ENCODE results near the gene TADA2A.
"Not testable (repeated sequence)": the region's sequence is repeated elsewhere in the genome, so short reads cannot be mapped to it uniquely, and the experiment has no call there.

Gene TADA2A

GRCh38 chr17:37400505-37400904 lies 6.2 kb upstream of the TADA2A start:
- no peak for DNase-seq (ENCODE audit: low read depth)

DNA sequence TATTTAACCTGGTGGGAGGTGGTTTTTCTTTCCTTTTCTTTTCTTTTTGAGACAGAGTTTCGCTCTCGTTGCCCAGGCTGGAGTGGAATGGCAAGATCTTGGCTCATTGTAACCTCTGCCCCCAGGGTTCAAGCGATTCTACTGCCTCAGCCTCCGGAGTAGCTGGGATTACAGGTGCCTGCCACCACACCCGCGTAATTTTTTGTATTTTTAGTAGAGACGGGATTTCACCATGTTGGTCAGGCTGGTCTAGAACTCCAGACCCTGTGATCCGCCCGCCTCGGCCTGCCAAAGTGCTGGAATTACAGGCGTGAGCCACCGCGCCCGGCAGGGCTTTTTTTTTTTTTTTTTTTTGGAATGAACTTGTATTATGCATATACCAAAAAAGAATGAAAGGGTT lies 1.2 kb upstream of the TADA2A start:
- DNase-seq (ENCODE audit: low read depth) = not testable (repeated sequence)

DNA sequence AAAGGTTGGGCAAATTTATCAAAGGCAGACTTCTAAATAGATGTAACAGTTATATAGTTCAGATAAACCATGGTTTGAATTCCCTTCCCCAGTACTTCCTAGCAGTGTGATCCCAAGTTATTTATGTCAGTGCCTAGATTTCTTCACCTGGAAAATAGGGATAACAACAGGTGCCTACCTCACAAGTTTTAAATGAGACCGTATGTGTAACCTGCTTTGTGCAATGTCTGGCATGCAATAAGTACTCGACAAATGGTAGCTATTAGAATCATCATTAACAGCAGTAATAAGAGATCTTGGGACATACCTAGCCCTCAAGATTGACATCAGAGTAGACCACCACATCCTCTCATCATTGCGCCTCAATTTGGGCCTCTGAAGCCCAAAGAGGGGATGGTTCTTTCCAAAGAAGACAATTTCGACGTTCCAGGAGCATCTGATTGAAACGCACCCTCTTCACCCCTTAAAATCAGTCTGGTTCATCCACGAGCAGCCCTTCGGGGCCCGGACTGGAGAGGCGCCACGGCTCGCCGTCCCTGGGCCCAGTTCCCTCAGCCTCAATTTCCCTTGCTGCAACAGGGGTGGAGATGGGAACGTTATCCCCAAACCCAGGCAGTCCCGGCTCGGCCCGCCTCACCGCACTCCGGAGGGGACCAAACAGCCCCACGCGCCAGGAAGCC lies 591 bp upstream of the TADA2A start:
- no peak for DNase-seq (ENCODE audit: low read depth)

DNA sequence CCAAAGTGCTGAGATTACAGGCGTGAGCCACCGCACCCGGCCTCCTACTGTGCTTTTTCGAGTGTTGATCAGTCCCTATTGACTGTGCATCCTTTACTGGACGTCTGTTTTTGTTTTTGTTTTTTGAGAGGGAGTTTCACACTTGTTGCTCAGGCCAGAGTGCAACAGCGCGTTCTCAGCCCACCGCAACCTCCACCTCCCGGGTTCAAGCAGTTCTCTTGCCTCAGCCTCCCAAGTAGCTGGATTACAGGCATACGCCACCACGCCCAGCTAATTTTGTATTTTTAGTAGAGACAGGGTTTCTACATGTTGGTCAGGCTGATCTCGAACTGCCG lies 1.4 kb downstream of the TADA2A start:
- DNase-seq (ENCODE audit: low read depth) = not testable (repeated sequence)

- DNase-seq (ENCODE audit: low read depth) = no peak
Measured at GRCh38 chr17:37410357-37410756, 3.7 kb downstream of the TADA2A start.

- no peak for DNase-seq (ENCODE audit: low read depth)
Measured at GRCh38 chr17:37413875-37414519, 7.3 kb downstream of the TADA2A start.

GRCh38 chr17:37417852-37418251 lies 11.2 kb downstream of the TADA2A start:
- DNase-seq (ENCODE audit: low read depth) = peak; percentile 14

DNA sequence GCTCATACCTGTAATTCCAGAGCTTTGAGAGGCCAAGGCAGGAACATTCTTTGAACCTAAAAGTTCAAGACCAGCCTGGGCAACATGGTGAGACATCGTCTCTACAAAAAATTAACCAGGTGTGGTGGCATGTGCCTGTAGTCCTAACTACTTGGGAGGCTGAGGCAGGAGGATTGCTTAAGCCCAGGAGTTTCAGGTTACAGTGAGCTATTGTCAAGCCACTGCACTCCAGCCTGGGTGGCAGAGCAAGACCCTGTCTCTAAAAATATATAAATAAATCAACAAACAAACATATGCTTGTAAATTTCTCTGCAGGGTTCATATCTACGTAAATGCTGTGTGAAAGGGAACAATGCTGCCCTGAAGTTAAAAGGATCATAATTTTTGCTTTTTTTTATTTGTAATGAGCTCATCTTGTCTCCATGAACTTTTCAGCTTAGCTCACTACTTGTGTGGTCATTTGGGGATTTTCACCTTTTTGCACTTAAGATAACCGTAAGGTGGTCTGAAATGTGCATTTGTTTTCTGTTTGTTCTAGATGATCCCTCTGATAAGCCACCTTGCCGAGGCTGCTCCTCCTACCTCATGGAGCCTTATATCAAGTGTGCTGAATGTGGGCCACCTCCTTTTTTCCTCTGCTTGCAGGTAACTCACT lies 16.4 kb downstream of the TADA2A start:
- no peak for DNase-seq (ENCODE audit: low read depth)

DNA sequence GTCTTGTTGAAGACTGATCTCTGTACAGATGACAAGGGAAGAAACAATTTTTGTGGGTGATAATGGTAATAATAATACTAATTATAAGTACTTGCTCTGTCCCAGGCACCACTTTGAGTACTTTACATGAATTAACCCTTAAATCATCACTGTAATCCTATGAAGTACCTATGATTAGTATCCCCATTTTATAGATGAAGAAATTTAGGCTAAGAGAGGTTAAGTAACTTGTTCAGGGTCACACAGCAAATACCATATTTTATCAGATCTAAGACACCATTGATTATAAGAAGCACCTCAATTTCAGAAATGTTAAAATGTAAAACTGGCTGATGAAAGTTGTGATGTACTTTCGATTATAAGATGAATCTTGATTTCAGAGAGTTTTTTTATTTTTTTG lies 18.6 kb downstream of the TADA2A start:
- DNase-seq (ENCODE audit: low read depth) = no peak

DNA sequence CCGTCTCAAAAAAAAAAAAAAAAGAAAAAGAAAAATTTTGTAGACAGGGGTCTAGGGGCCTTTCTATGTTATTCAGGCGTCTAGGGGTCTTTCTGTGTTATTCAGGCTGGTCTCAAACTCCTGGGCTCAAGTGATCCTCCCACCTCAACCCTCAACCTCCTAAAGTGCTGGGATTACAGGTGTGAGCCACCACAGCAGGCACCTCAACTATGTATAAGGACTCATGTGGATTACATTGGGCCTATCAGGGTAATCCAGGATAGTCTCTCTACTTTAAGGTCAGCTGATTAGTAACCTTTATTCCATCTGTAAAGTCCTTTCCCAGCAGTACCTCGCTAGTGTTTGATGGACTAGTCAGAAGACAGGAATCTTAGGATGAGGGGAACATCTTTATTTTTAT lies 22.4 kb downstream of the TADA2A start:
- no peak for DNase-seq (ENCODE audit: low read depth)

DNA sequence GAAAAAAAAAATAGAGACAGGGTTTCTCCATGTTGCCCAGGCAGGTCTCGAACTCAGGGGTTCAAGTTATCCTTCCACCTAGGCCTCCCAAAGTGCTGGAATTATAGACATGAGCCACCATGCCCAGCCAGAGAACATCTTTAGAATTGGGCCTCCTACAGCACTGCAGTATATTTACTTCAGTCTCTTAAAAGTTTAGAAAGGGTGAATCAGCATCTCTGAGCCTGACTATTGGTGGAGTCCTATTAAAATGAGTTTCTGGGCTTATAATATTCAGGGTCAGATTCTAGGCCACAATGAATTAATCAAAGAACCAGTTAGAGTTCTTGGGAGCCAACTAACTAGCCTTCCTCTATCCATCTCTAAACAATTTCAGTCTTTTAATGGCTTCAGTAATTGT lies 22.8 kb downstream of the TADA2A start:
- peak; percentile 19 for DNase-seq (ENCODE audit: low read depth)

DNA sequence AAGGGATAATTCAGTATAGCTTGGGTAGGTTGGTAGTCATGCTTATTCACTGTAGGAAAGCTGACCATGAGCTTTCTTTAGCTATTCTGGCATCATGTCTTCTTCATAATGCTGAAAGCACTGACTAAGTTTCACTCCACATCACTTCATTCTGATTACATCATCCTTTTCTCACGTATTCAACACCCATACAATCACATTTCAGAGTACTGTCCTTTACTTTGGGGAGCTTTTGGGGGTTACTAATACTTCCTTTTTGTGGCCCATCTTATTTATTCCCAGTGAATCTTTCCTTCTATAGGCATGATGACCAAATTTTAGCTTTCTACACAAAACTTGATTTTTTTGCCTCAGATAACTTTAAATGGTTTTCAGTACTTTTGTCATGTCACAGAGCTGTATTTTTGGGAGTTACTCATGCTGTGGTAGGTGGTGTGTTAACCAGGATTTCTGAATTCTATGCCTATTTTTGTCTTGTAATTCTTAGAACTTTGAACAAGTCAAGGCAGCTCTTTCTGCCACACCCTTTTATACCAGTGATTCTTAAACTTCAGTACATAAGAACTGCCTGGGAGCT lies 23.5 kb downstream of the TADA2A start:
- DNase-seq (ENCODE audit: low read depth) = peak; percentile 61

DNA sequence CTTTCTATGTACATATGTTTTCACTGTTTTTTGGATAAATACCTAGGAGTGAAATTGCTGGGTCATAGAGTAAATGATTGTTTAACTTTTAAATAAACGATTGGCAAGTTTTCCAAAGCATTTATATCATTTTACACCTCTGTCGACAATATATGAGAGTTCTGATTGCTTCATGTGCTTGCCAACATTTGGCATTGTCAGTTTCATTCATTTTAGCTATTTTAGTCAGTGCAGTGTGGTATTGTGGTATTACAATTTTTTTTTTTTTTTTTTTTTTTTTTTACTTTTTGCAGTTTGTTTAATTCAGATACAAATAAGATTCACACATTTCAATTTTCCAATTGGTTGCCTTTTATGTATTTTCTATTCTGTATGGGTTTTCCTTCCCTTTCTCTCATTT lies 26.0 kb downstream of the TADA2A start:
- no peak for DNase-seq (ENCODE audit: low read depth)

- DNase-seq (ENCODE audit: low read depth) = no peak
Measured at GRCh38 chr17:37438141-37438540, 31.5 kb downstream of the TADA2A start.

GRCh38 chr17:37440424-37440823 lies 33.7 kb downstream of the TADA2A start:
- no peak for DNase-seq (ENCODE audit: low read depth)

GRCh38 chr17:37441369-37442014 lies 34.8 kb downstream of the TADA2A start:
- DNase-seq (ENCODE audit: low read depth) = peak; percentile 31

GRCh38 chr17:37446027-37446426 lies 39.3 kb downstream of the TADA2A start:
- DNase-seq (ENCODE audit: low read depth) = no peak

- peak; percentile 67 for DNase-seq (ENCODE audit: low read depth)
Measured at GRCh38 chr17:37447641-37448040, 41.0 kb downstream of the TADA2A start.

DNA sequence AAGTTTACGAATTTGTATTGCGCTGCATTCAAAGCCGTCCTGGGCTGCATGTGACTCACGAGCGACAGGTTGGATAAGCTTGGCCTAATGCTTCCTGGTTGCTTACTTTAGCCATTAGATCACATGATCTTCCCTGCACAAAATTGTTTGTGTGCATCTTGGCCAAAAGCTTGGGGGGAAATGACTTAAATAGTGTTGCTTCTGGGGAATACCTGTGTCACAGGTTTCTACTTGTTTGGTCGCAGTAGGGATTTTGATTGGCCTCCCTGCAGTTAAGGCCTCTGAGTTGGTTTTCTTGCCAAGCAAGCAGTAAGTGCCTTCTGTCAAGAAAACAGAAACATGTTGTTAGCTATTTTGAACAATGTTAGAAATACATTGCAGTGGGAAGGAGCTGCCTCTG lies 43.4 kb downstream of the TADA2A start:
- DNase-seq (ENCODE audit: low read depth) = no peak

GRCh38 chr17:37457801-37458200 lies 51.1 kb downstream of the TADA2A start:
- DNase-seq (ENCODE audit: low read depth) = not testable (repeated sequence)

DNA sequence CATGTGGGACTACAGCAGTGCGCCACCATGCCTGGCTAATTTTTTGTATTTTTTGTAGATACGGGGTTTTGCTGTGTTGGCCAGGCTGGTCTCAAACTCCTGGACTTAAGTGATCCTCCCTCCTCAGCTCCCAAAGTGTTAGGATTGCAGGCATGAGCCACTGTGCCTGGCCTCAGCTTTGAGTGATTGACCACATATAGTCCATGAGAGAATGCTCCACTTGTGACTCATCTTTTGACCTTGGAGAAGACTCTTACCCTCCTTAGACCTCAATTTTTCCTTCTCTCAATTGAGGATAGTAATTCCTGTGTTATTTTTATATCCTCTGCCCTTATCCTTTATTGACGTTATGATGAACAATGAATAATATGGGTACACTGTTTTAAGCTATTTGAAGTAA lies 52.1 kb downstream of the TADA2A start:
- DNase-seq (ENCODE audit: low read depth) = peak; percentile 94

DNA sequence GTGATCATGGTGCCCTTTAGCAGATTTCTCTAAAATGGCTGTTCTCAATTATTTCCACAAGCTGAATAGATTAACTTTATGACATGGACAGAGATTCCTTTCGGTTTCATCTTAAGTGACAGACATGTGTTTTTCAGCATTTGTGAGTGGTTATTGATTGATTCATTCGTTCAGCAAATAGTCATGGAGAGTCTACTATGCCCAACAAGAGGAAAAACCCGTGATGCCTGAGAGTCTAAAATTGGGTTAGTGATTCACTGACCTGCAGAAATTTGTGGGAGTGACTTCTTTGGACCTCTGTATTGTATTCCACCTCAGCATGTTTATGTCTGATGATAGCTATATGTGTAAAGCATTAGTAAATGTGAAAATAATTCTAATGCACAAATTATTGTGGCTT lies 55.0 kb downstream of the TADA2A start:
- DNase-seq (ENCODE audit: low read depth) = no peak

DNA sequence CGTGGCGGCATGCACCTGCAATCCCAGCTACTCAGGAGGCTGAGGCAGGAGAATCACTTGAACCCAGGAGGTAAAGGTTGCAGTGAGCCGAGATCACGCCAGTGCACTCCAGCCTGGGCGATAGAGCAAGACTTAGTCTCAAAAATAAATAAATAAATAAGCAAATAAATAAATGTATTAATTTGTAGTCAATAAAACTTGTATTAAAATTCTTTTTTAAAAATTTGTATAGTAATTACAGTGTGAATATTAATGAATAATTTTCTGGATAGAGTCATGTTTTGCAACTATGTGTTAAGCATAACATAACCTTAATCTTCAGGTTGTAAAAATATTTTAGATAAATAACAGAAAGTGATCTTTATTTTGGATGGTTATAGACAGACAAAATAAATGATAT lies 55.8 kb downstream of the TADA2A start:
- no peak for DNase-seq (ENCODE audit: low read depth)
